ENCODE measurements around the gene ENPP7.

ENPP7 gene

GRCh38 chr17:79777894-79778503 is 47.3 kb downstream of the ENPP7 start, which contains the start of gene CBX2:
Gene CBX2 (plus strand): TSS chr17:79778148. CDS start chr17:79778236, 88 bp downstream.
- peak; percentile 66 for DNase-seq (ENCODE audit: low spot score)

GRCh38 chr17:79778504-79779083 is 47.9 kb downstream of the ENPP7 start:
- no peak for DNase-seq (ENCODE audit: low spot score)

- DNase-seq (ENCODE audit: low spot score), result no peak
Measured at GRCh38 chr17:79779084-79779529, 48.4 kb downstream of the ENPP7 start.

- DNase-seq (ENCODE audit: low spot score), result no peak
Measured at GRCh38 chr17:79779661-79780365, 49.1 kb downstream of the ENPP7 start.

- DNase-seq (ENCODE audit: low spot score), result no peak
Measured at GRCh38 chr17:79781012-79781650, 50.4 kb downstream of the ENPP7 start.

- no peak for DNase-seq (ENCODE audit: low spot score)
Measured at GRCh38 chr17:79781736-79782575, 51.2 kb downstream of the ENPP7 start.

GRCh38 chr17:79783891-79784290 is 53.1 kb downstream of the ENPP7 start:
- no peak for DNase-seq (ENCODE audit: low spot score)

GRCh38 chr17:79784353-79785016 is 53.7 kb downstream of the ENPP7 start:
- no peak for DNase-seq (ENCODE audit: low spot score)

- no peak for DNase-seq (ENCODE audit: low spot score)
Measured at GRCh38 chr17:79785017-79785899, 54.5 kb downstream of the ENPP7 start.

- no peak for DNase-seq (ENCODE audit: low spot score)
Measured at GRCh38 chr17:79785900-79786810, 55.4 kb downstream of the ENPP7 start.

- no peak for DNase-seq (ENCODE audit: low spot score)
Measured at GRCh38 chr17:79786930-79787643, 56.3 kb downstream of the ENPP7 start.

GRCh38 chr17:79788455-79788854 is 57.7 kb downstream of the ENPP7 start:
- no peak for DNase-seq (ENCODE audit: low spot score)

- DNase-seq (ENCODE audit: low spot score), result no peak
Measured at GRCh38 chr17:79788989-79789942, 58.5 kb downstream of the ENPP7 start.

- DNase-seq (ENCODE audit: low spot score), result no peak
Measured at GRCh38 chr17:79789943-79790804, 59.4 kb downstream of the ENPP7 start.

- no peak for DNase-seq (ENCODE audit: low spot score)
Measured at GRCh38 chr17:79790805-79791734, 60.3 kb downstream of the ENPP7 start.

Measured in hematopoietic multipotent progenitor cell treated with erythropoietin and hydrocortisone succinate and interleukin-3 and kit ligand, for 17 days (in vitro differentiated cells).